Liver (tissue), 9 donors: Measurements from ENCODE around the gene PRCD. TPM values are rescaled to one million over a fixed set of nuclear protein-coding genes. Genes with fewer than 3 reads are reported as not detected.
A peak's percentile ranks its signal among the peaks of the same experiment; 100 is the strongest.

ENCODE experiments used
- DNase-seq: peaks from one replicate; pipeline ENCODE4 v3.0.0-alpha.2; 2017; ENCODE audit warnings: low spot score
- H3K27ac ChIP-seq, 2 donors: one replicate each; pipeline ENCODE4 v1.7.0; 2013; ENCODE audit warnings: inconsistent platforms in 2 of 2, low read length in 2 of 2, control low read depth in 1 of 2, low read depth in 1 of 2, mild to moderate bottlenecking in 1 of 2
- H3K27me3 ChIP-seq, 4 donors: one replicate each; pipeline versions ENCODE4 v1.6.1 to v1.7.0; 2013; ENCODE audit warnings: low read length in 3 of 4, inconsistent platforms in 1 of 4, mild to moderate bottlenecking in 1 of 4, moderate library complexity in 1 of 4; ENCODE audit not compliant: control insufficient read depth in 4 of 4, insufficient read depth in 4 of 4
- H3K36me3 ChIP-seq, 4 donors: one replicate each; pipeline versions ENCODE4 v1.6.1 to v1.7.0; 2013; ENCODE audit warnings: low read length in 3 of 4, mild to moderate bottlenecking in 3 of 4, low read depth in 1 of 4, moderate library complexity in 1 of 4; ENCODE audit not compliant: control insufficient read depth in 4 of 4, insufficient read depth in 3 of 4
- H3K4me1 ChIP-seq, 4 donors: one replicate each; pipeline versions ENCODE4 v1.6.1 to v1.7.0; 2013; ENCODE audit warnings: low read length in 3 of 4, mild to moderate bottlenecking in 3 of 4, moderate library complexity in 1 of 4; ENCODE audit not compliant: control insufficient read depth in 4 of 4, insufficient read depth in 4 of 4
- H3K4me3 ChIP-seq, 3 donors: one replicate each; pipeline versions ENCODE4 v1.6.1 to v1.7.0; 2013; ENCODE audit warnings: low read length in 3 of 3, control low read depth in 1 of 3, low read depth in 1 of 3, mild to moderate bottlenecking in 1 of 3
- H3K9ac ChIP-seq, 2 donors: one replicate each; pipeline ENCODE4 v1.7.0; 2013; ENCODE audit warnings: low read length in 2 of 2, mild to moderate bottlenecking in 2 of 2, moderate library complexity in 2 of 2, control low read depth in 1 of 2, low read depth in 1 of 2
- H3K9me3 ChIP-seq, 4 donors: one replicate each; pipeline versions ENCODE4 v1.6.1 to v1.7.0; 2013; ENCODE audit warnings: low read length in 3 of 4; ENCODE audit not compliant: control insufficient read depth in 4 of 4
- FOXA1 ChIP-seq: IDR thresholded peaks from 2 replicates; pipeline ENCODE4 v1.6.1; 2016; ENCODE audit warnings: antibody characterized with exemption
- FOXA2 ChIP-seq: IDR thresholded peaks from 2 replicates; pipeline ENCODE4 v1.6.1; 2016; ENCODE audit warnings: antibody characterized with exemption
- HNF4A ChIP-seq, 2 donors: conservative IDR thresholded peaks; 2 replicates each; pipeline ENCODE4 v1.6.1; 2016; ENCODE audit warnings: antibody characterized with exemption in 2 of 2, mild to moderate bottlenecking in 2 of 2
- HNF4G ChIP-seq: IDR thresholded peaks from 2 replicates; pipeline ENCODE4 v1.6.1; 2016; ENCODE audit warnings: antibody characterized with exemption
- RAD21 ChIP-seq, 2 donors: IDR thresholded peaks; 2 replicates each; pipeline ENCODE4 v1.6.1; 2016; ENCODE audit warnings: antibody characterized with exemption in 2 of 2, mild to moderate bottlenecking in 2 of 2
- RXRA ChIP-seq, 2 donors: IDR thresholded peaks; 2 replicates each; pipeline ENCODE4 v1.6.1; 2017 to 2018; ENCODE audit warnings: antibody characterized with exemption in 2 of 2, mild to moderate bottlenecking in 1 of 2
- SP1 ChIP-seq: IDR thresholded peaks from 2 replicates; pipeline ENCODE4 v1.6.1; 2018; ENCODE audit warnings: antibody characterized with exemption, mild to moderate bottlenecking
- TAF1 ChIP-seq: conservative IDR thresholded peaks from 2 replicates; pipeline ENCODE4 v1.6.1; 2016; ENCODE audit warnings: antibody characterized with exemption, mild to moderate bottlenecking
- WGBS: extraction: QIAGEN DNeasy Blood & Tissue Kit; methylation state at CpG from one replicate; pipeline ENCODE4 v1.1.7; 2013; 5-methylcytosine and 5-hydroxymethylcytosine counted together
- polyA plus RNA-seq, 2 donors: library from polyadenylated mRNA; stranded (reverse) in 1 of 2; unstranded in 1 of 2; fragments of 200-250 nt in 1 of 2; fragments of >200 nt in 1 of 2; fragmentation: Nextera tagmentation in 1 of 2; extraction: Ambion mirVana in 1 of 2; gene quantifications; one replicate each; pipeline versions ENCODE4 v1.2.1 to v1.2.3, GENCODE V29; 2013 to 2015
- total RNA-seq, 2 donors: library from RNA; depleted of rRNA; stranded (reverse); fragments of >200 nt; gene quantifications; one replicate each; pipeline ENCODE4 v1.2.3, GENCODE V29; 2014
- TF ChIP-seq, protein P1 (sequence below): IDR thresholded peaks from 2 replicates; pipeline ENCODE4 v1.6.1; 2016; ENCODE audit warnings: antibody characterized with exemption
- TF ChIP-seq, protein P2 (sequence below): IDR thresholded peaks from 2 replicates; pipeline ENCODE4 v1.6.1; 2016; ENCODE audit warnings: antibody characterized with exemption, mild to moderate bottlenecking
- TF ChIP-seq, protein P3 (sequence below): fragments of 150-350 bp; IDR thresholded peaks from 2 replicates; pipeline ENCODE4 v1.5.1; 2017; ENCODE audit warnings: improper control_type of control experiment, low read depth, low read length; ENCODE audit not compliant: missing input control
- TF ChIP-seq, protein P4 (sequence below): IDR thresholded peaks from 2 replicates; pipeline ENCODE4 v1.6.1; 2016; ENCODE audit warnings: antibody characterized with exemption
- donor health status: healthy.
- donor health status: healthy.
- donor health status: healthy.
- donor health status: healthy.
- donor health status: healthy.

The PRCD gene
- total and polyA plus RNA-seq, 4 donors, result 0.63 to 1.0 (median 0.75) TPM; not detected in 1

DNA sequence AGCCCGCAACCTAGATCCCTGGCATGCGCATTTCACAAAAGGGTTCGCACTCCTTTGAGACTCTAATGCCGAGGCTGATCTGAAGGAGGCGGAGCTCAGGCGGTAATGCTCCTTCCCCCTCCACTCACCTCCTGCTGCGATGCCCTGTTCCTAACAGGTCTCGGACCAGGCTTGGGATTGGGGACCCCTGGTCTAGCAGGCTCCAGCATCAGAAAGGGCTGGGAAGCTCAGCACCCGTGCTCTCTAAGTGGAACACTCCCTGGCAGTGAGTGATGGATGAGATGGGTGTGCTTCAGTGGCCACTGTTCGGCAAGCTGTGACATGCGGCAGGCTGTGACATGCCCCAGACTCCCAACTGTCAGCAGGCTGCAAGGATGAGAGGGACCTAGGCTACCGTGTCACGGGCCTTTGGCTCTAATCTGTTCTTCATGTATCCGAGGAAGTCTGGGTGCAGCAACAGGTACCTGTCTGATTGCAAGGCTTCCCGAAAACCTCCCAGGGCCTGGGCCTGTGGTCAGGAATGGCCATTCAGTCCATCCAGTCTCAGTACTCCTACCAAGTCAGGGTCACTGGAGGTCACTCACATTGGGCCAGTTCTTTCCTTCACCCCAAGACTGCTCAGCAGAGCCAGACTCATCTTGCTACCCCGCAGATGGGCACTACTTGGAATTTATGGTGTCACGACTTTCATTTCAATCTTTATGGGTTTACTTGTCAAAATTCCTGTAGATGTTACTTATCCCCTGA lies 47.1 kb downstream of the PRCD start:
- no peak overlapping the region for H3K4me3 ChIP-seq

DNA sequence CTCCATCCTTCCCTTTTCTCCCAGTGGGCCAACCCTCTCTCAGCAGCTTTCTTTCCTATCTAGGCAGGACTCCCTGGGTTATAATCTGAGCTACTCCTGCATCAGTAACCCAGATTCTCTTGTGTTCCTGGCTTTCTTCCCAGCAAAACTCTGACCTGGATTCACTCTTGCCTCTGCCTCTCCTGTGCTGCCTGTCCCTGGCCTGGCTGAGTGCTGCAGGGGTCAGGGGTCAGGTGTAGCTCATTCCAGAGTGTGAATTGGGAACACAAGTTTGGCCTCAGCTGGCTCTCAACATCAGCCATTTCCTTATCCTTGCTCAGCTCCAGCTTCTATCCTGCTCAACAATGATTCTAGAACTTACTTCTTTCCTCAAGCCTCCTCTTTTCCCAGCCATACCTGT lies 48.3 kb downstream of the PRCD start:
- Histone ChIP-seq H3K27ac (no peak overlapping the region), H3K4me3 (no peak overlapping the region), H3K27me3 (no peaks in the 10 kb centered on the region), H3K4me1 (peaks cover 7 to 26% (median 16%) of the 10 kb centered on the region in 4 donors), H3K9me3 (no peaks in the 10 kb centered on the region), H3K36me3 (no peaks in the 10 kb centered on the region), H3K9ac (no peak overlapping the region)
- no peak for DNase-seq
- peak; percentile 39 to 64 for TF ChIP-seq RAD21 (IDR thresholded peaks at IDR 0.05)
- TF ChIP-seq HNF4G, result peak; percentile 38
- TF ChIP-seq SP1, result peak; percentile 66
- TF ChIP-seq FOXA1, result peak; percentile 35
- TF ChIP-seq RXRA (IDR thresholded peaks at IDR 0.05), result peak; percentile 92 to 94
- TF ChIP-seq, protein P1, sequence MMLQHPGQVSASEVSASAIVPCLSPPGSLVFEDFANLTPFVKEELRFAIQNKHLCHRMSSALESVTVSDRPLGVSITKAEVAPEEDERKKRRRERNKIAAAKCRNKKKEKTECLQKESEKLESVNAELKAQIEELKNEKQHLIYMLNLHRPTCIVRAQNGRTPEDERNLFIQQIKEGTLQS, result no peak
- TF ChIP-seq, protein P2, sequence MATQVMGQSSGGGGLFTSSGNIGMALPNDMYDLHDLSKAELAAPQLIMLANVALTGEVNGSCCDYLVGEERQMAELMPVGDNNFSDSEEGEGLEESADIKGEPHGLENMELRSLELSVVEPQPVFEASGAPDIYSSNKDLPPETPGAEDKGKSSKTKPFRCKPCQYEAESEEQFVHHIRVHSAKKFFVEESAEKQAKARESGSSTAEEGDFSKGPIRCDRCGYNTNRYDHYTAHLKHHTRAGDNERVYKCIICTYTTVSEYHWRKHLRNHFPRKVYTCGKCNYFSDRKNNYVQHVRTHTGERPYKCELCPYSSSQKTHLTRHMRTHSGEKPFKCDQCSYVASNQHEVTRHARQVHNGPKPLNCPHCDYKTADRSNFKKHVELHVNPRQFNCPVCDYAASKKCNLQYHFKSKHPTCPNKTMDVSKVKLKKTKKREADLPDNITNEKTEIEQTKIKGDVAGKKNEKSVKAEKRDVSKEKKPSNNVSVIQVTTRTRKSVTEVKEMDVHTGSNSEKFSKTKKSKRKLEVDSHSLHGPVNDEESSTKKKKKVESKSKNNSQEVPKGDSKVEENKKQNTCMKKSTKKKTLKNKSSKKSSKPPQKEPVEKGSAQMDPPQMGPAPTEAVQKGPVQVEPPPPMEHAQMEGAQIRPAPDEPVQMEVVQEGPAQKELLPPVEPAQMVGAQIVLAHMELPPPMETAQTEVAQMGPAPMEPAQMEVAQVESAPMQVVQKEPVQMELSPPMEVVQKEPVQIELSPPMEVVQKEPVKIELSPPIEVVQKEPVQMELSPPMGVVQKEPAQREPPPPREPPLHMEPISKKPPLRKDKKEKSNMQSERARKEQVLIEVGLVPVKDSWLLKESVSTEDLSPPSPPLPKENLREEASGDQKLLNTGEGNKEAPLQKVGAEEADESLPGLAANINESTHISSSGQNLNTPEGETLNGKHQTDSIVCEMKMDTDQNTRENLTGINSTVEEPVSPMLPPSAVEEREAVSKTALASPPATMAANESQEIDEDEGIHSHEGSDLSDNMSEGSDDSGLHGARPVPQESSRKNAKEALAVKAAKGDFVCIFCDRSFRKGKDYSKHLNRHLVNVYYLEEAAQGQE, result no peak
- peak; percentile 80 to 82 for TF ChIP-seq HNF4A (conservative IDR thresholded peaks at IDR 0.05)
- TF ChIP-seq, protein P3, sequence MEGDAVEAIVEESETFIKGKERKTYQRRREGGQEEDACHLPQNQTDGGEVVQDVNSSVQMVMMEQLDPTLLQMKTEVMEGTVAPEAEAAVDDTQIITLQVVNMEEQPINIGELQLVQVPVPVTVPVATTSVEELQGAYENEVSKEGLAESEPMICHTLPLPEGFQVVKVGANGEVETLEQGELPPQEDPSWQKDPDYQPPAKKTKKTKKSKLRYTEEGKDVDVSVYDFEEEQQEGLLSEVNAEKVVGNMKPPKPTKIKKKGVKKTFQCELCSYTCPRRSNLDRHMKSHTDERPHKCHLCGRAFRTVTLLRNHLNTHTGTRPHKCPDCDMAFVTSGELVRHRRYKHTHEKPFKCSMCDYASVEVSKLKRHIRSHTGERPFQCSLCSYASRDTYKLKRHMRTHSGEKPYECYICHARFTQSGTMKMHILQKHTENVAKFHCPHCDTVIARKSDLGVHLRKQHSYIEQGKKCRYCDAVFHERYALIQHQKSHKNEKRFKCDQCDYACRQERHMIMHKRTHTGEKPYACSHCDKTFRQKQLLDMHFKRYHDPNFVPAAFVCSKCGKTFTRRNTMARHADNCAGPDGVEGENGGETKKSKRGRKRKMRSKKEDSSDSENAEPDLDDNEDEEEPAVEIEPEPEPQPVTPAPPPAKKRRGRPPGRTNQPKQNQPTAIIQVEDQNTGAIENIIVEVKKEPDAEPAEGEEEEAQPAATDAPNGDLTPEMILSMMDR, result no peak
- TF ChIP-seq FOXA2, result peak; percentile 33
- TF ChIP-seq TAF1, result no peak

More for the DNA sequence above, 47.1 kb downstream of the PRCD start:
- Histone ChIP-seq H3K4me1 (peaks cover 7 to 26% (median 16%) of the 10 kb centered on the region in 4 donors), H3K36me3 (no peaks in the 10 kb centered on the region), H3K9ac (no peak overlapping the region), H3K27ac (no peak overlapping the region), H3K9me3 (no peaks in the 10 kb centered on the region), H3K27me3 (no peaks in the 10 kb centered on the region)
- WGBS, result 62% methylated on average over 17 of the region's 17 CpGs
- DNase-seq, result no peak
- TF ChIP-seq, protein P1, result no peak
- TF ChIP-seq, protein P4, sequence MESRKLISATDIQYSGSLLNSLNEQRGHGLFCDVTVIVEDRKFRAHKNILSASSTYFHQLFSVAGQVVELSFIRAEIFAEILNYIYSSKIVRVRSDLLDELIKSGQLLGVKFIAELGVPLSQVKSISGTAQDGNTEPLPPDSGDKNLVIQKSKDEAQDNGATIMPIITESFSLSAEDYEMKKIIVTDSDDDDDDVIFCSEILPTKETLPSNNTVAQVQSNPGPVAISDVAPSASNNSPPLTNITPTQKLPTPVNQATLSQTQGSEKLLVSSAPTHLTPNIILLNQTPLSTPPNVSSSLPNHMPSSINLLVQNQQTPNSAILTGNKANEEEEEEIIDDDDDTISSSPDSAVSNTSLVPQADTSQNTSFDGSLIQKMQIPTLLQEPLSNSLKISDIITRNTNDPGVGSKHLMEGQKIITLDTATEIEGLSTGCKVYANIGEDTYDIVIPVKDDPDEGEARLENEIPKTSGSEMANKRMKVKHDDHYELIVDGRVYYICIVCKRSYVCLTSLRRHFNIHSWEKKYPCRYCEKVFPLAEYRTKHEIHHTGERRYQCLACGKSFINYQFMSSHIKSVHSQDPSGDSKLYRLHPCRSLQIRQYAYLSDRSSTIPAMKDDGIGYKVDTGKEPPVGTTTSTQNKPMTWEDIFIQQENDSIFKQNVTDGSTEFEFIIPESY, result no peak
- no peak for TF ChIP-seq TAF1
- no peak for TF ChIP-seq RAD21 (IDR thresholded peaks at IDR 0.05)
- TF ChIP-seq, protein P2, result no peak
